K562 (cell line): Measurements from ENCODE around the gene NUP62. TPM values are rescaled to one million over a fixed set of nuclear protein-coding genes. Genes with fewer than 3 reads are reported as not detected.

Experiments used
- ARID2 ChIP-seq: fragments of 450-650 bp; IDR thresholded peaks from 2 replicates; pipeline ENCODE4 v1.6.1; 2017; ENCODE audit warnings: antibody characterized with exemption, mild to moderate bottlenecking
- BRD9 ChIP-seq: fragments of 450-650 bp; IDR thresholded peaks from 2 replicates; pipeline ENCODE4 v1.6.1; 2018; ENCODE audit warnings: low read depth; ENCODE audit not compliant: partially characterized antibody
- CAMTA2 ChIP-seq: fragments of 250-450 bp; sonication (Bioruptor Pico); conservative IDR thresholded peaks from 2 replicates; pipeline ENCODE4 v1.5.1; 2022
- DDX20 ChIP-seq: fragments of 450-650 bp; IDR thresholded peaks from 2 replicates; pipeline ENCODE4 v1.6.1; 2016; ENCODE audit warnings: missing genetic modification characterization, low read depth, mild to moderate bottlenecking, missing compliant biosample characterization, moderate library complexity
- DIDO1 ChIP-seq: fragments of 450-650 bp; IDR thresholded peaks from 2 replicates; pipeline ENCODE4 v1.6.1; 2016; ENCODE audit warnings: low read depth, missing biosample characterization, missing genetic modification characterization
- HOMEZ ChIP-seq: fragments of 250-450 bp; sonication (Bioruptor Pico); IDR thresholded peaks from 2 replicates; pipeline ENCODE4 v1.4.0; 2020; ENCODE audit warnings: mild to moderate bottlenecking, moderate library complexity
- KAT2B ChIP-seq: IDR thresholded peaks from one replicate; pipeline ENCODE4 v1.6.1; 2012; ENCODE audit warnings: low read depth, mild to moderate bottlenecking, control low read depth, inconsistent platforms, low read length, moderate library complexity
- POLR2A ChIP-seq: fragments of 450-650 bp; conservative IDR thresholded peaks from 2 replicates; pipeline ENCODE4 v1.6.1; 2016
- SAP30 ChIP-seq: fragments of 200-600 bp; sonication (generic); IDR thresholded peaks from 2 replicates; pipeline ENCODE4 v1.6.1; 2012; ENCODE audit warnings: borderline replicate concordance, low read depth, mild to moderate bottlenecking, moderate library complexity, low read length, control low read depth, inconsistent platforms; ENCODE audit not compliant: insufficient read depth, poor library complexity, severe bottlenecking
- SMAD1 ChIP-seq: fragments of 150-350 bp; IDR thresholded peaks from 2 replicates; pipeline ENCODE4 v1.6.1; 2014; ENCODE audit warnings: low read length, low read depth; ENCODE audit not compliant: partially characterized antibody
- STAT6 ChIP-seq: sonication (generic); formaldehyde crosslinking; IDR thresholded peaks from 2 replicates; pipeline ENCODE4 v1.8.1; 2023; ENCODE audit warnings: mild to moderate bottlenecking, missing genetic modification reagents
- ZNF197 ChIP-seq: fragments of 200-800 bp; sonication (Bioruptor generic); IDR thresholded peaks from 2 replicates; pipeline ENCODE4 v1.6.1; 2016; ENCODE audit warnings: low read depth, missing genetic modification characterization, missing compliant biosample characterization
- ZNF398 ChIP-seq: fragments of 250-450 bp; sonication (Bioruptor Pico); IDR thresholded peaks from 2 replicates; pipeline ENCODE4 v1.8.0; 2021; ENCODE audit warnings: moderate library complexity, mild to moderate bottlenecking, inconsistent platforms
- polyA plus RNA-seq, 8 experiments: library from polyadenylated mRNA; depleted of rRNA in 4 of 8; stranded (reverse) in 5 of 8; unstranded in 3 of 8; fragments of >200 nt; fragmentation: Nextera tagmentation in 2 of 8; fragmentation: Illumina TruSeq in 1 of 8; extraction: Ambion mirVana in 2 of 8; extraction: Trizol in 1 of 8; gene quantifications; 2 replicates each; pipeline versions ENCODE4 v1.2.1 to v1.2.3, GENCODE V29; 2011 to 2014; ENCODE audit warnings: inconsistent platforms in 1 of 8, missing spikeins in 1 of 8
- total RNA-seq, 7 experiments: library from RNA; depleted of rRNA in 6 of 7; stranded (reverse); fragments of >200 nt in 6 of 7; fragmentation: Illumina TruSeq in 2 of 7; extraction: Trizol in 2 of 7; gene quantifications; 2 replicates each; pipeline versions ENCODE4 v1.2.1 to v1.2.3, GENCODE V29; 2011 to 2021; ENCODE audit warnings: low replicate concordance in 1 of 7
- TF ChIP-seq, protein P1 (sequence below), 2 experiments: fragments of 450-650 bp; IDR thresholded peaks; 2 replicates each; pipeline ENCODE4 v1.6.1; 2016
- TF ChIP-seq, protein P2 (sequence below), 3 experiments: fragments of 200-800 bp in 1 of 3; sonication (Bioruptor generic) in 1 of 3; sonication (generic) in 1 of 3; formaldehyde crosslinking in 1 of 3; IDR thresholded peaks; 2 replicates each; pipeline versions ENCODE4 v1.6.1 to v1.8.0; 2016 to 2022; ENCODE audit warnings: mild to moderate bottlenecking in 2 of 3, missing compliant biosample characterization in 2 of 3, missing genetic modification characterization in 2 of 3, missing genetic modification reagents in 1 of 3
- TF ChIP-seq, protein P3 (sequence below): sonication (generic); formaldehyde crosslinking; IDR thresholded peaks from 2 replicates; pipeline ENCODE4 v1.8.1; 2023; ENCODE audit warnings: mild to moderate bottlenecking, missing genetic modification reagents

Gene NUP62
- total and polyA plus RNA-seq, 9 of the 15 experiments (the other 6 are each of a cell fraction or from before 2014, with no cell fraction given) = 16.9 to 109 (median 66.0) TPM

GRCh38 chr19:49875857-49876421 is 53.4 kb downstream of the NUP62 start (continued):
- TF ChIP-seq STAT6 (CRISPR knock-in tag) (no peak), CAMTA2 (no peak), BRD9 (no peak), DIDO1 (peak; percentile 7; the same call in 1 of the 2 replicates), KAT2B (no peak), DDX20 (tag) (no peak), ZNF197 (CRISPR knock-in tag) (no peak), ZNF398 (CRISPR knock-in tag) (no peak), POLR2A (peak; percentile 63), SAP30 (no peak), HOMEZ (CRISPR knock-in tag) (no peak), SMAD1 (no peak), ARID2 (no peak)
- TF ChIP-seq, protein P1, sequence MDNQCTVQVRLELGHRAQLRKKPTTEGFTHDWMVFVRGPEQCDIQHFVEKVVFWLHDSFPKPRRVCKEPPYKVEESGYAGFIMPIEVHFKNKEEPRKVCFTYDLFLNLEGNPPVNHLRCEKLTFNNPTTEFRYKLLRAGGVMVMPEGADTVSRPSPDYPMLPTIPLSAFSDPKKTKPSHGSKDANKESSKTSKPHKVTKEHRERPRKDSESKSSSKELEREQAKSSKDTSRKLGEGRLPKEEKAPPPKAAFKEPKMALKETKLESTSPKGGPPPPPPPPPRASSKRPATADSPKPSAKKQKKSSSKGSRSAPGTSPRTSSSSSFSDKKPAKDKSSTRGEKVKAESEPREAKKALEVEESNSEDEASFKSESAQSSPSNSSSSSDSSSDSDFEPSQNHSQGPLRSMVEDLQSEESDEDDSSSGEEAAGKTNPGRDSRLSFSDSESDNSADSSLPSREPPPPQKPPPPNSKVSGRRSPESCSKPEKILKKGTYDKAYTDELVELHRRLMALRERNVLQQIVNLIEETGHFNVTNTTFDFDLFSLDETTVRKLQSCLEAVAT (IDR thresholded peaks at IDR 0.05) = peak in 1 of 2 experiments; percentile 31; a peak in 1 of 4 replicates
- TF ChIP-seq, protein P2, sequence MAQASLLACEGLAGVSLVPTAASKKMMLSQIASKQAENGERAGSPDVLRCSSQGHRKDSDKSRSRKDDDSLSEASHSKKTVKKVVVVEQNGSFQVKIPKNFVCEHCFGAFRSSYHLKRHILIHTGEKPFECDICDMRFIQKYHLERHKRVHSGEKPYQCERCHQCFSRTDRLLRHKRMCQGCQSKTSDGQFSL (CRISPR knock-in tag; IDR thresholded peaks at IDR 0.05) = no peak
- TF ChIP-seq, protein P2 (tag; IDR thresholded peaks at IDR 0.05) = no peak
- TF ChIP-seq, protein P3, sequence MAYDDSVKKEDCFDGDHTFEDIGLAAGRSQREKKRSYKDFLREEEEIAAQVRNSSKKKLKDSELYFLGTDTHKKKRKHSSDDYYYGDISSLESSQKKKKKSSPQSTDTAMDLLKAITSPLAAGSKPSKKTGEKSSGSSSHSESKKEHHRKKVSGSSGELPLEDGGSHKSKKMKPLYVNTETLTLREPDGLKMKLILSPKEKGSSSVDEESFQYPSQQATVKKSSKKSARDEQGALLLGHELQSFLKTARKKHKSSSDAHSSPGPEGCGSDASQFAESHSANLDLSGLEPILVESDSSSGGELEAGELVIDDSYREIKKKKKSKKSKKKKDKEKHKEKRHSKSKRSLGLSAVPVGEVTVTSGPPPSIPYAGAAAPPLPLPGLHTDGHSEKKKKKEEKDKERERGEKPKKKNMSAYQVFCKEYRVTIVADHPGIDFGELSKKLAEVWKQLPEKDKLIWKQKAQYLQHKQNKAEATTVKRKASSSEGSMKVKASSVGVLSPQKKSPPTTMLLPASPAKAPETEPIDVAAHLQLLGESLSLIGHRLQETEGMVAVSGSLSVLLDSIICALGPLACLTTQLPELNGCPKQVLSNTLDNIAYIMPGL (CRISPR knock-in tag) = 0 out of 2 replicates have a peak, but pooled peaks have one; percentile 64
